HPDE6-E6E7 (cell line): ENCODE measurements around the gene P3H1.
A peak's percentile ranks its signal among the peaks of the same experiment; 100 is the strongest.

Experiments used
- DNase-seq: peaks from one replicate; pipeline ENCODE4 v3.0.0; 2011; ENCODE audit warnings: missing footprints; ENCODE audit errors: extremely low spot score

Gene P3H1

GRCh38 chr1:42745851-42746250, 21.0 kb downstream of the P3H1 start:
- DNase-seq = no peak

DNA sequence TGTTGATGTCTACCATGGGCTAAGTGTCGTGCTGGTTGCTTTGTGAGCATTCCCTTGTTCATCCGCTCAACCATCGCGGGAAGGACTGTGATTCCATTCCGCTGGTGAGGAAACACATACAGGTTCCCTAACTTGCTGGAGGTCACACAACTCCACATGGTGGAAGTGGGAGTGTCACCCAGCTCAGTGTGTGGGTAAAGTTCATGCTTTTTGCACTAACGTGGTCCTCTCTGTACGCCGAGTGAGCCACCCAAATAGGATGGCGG, 22.7 kb downstream of the P3H1 start:
- DNase-seq = no peak

DNA sequence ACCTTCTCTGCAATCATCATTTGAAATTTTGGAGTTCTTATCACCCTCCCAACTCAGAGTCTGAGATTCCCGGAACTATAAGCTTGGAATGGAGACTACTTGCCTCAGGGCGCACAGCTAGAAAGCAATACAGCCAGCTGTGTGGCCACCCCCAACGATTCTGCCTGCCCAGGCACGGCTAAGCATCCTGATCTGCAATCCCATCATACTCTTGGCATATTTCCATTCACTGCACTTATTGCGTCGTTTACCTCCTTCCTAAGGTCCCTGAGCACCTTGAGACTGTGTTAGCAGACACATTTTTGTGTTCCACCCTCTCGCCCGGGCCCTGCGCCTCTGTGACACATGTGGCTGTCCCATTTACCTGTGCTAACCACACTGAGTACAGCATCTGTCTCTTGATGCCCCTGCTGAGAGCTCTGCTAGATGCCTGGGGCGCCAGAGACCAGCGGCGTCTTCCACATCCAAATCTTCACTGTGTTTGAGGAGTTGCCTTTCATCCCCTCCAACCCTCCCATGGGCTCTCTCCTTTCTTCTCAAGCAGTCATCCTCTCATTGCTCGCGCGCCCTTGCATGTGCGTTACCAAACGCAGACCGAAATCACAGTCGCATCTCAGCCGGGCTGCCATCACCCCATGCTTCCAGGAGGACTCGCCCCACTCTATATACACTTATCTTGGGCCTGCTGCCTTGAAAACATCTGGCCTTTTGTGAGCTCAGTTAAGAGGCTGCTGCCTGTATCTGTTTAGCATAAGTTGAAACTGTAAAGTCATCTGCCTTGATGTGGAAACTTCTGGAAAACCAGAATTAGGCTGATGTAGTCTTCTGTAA, 23.3 kb downstream of the P3H1 start:
- peak; percentile 86 for DNase-seq

- no peak for DNase-seq
Measured at GRCh38 chr1:42742617-42743316, 24.1 kb downstream of the P3H1 start.

DNA sequence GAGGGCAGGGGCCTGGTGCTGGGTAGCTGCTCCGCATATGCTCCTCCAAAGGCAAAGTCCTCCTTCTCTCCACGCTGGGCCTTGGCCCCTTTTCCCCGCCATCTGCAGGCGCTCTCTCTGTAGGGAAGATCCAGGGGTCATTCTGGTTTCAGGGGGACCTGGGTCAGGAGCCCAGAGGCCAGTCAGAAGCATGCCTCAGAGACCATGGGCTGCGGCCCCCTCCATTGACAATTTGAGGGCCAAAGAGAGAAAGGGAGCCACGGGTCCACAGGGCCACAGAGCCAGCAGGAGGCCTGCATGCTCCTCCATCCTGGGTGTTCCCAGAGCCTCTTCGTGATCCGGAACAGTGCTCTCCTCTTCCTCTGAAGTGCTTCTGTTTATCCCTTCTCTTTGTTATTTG, 24.7 kb downstream of the P3H1 start:
- no peak for DNase-seq

GRCh38 chr1:42741706-42742105, 25.1 kb downstream of the P3H1 start:
- no peak for DNase-seq

DNA sequence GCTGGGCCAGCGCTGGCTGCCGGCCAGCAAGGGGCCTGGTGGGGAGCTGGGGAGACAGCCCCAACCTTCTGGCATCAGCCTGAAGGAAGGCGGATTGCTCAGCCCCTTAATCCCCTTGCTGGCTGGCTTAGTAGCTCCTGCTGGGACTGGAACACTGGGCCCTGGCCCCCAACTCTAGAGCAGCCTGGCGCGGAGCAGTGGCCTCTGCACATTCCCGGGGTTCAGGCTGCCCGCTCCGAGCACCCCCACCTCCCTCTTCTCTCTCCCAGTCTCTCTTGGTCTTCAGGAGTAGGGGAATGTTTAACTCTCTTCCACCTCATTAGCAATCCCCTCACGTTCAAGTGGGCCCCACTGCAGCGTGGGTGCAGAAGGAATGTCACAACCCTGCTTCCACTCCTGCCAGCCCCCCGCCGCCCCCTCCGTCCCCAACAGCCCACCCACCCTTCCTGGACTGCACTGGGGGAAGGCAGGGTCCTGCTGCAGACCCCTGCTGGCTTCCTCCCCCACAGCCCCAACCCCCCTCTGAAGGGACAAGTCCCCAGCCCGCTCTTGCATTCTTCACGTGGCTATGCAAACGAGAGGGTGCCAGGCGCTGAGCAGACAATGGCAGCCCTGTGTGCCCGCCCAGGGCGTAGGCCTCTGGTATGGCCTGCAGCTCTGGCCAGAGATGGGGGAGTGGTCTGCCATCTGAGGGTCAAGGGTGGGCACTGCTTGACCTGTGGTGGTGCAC, 25.8 kb downstream of the P3H1 start:
- DNase-seq = no peak

- DNase-seq = no peak
Measured at GRCh38 chr1:42739753-42740700, 26.8 kb downstream of the P3H1 start, which contains the start of gene CLDN19. Gene CLDN19 (minus strand): TSS chr1:42740236. CDS start chr1:42740063, 173 bp downstream.

- no peak for DNase-seq
Measured at GRCh38 chr1:42738678-42739226, 28.1 kb downstream of the P3H1 start.

- DNase-seq = no peak
Measured at GRCh38 chr1:42737986-42738677, 28.7 kb downstream of the P3H1 start.

GRCh38 chr1:42737257-42737656, 29.6 kb downstream of the P3H1 start:
- no peak for DNase-seq

- no peak for DNase-seq
Measured at GRCh38 chr1:42736571-42737200, 30.1 kb downstream of the P3H1 start.

DNA sequence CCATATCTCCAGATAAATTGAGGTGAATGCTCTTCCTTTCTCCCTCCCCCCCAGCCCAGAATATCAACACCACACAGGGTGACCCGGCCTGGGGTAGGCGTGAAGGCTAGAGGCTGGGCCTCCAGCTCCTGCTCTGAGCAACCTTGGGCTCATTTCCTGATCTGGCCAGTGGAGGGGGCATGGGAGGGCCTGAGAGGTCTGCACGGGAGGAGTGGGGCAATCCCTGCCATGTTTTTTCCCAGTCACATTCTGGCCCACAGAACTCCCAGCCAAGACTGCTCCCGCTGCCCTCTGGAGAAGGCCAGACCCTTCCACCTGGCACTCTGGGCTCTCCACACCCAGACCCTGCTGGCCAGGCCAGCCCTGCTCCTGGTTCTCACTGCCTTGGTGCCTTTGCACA, 30.7 kb downstream of the P3H1 start:
- peak; percentile 54 for DNase-seq

GRCh38 chr1:42735477-42736105, 31.2 kb downstream of the P3H1 start:
- DNase-seq = peak; percentile 36

DNA sequence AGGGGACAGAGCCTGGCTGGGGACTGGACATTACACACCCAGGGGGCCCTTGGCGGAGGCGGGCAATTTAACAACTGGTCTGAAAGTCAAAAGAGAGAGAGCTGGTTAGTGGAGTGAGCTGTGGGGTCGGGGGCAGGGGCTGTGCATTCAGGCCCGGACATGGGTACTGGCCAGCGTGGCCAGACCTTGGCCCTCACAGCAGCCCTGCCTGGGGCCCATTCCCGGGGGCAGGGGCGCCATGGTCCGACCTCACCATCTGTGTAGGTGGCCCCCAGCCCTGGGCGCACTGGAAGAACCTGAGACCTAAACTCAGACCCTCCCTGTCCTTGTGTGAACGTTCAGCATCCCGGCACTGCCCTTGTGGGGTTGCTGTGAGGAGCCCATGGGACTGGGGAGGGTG, 31.8 kb downstream of the P3H1 start:
- no peak for DNase-seq

- DNase-seq = no peak
Measured at GRCh38 chr1:42734201-42735035, 32.4 kb downstream of the P3H1 start.

- no peak for DNase-seq
Measured at GRCh38 chr1:42733415-42734200, 33.2 kb downstream of the P3H1 start.

DNA sequence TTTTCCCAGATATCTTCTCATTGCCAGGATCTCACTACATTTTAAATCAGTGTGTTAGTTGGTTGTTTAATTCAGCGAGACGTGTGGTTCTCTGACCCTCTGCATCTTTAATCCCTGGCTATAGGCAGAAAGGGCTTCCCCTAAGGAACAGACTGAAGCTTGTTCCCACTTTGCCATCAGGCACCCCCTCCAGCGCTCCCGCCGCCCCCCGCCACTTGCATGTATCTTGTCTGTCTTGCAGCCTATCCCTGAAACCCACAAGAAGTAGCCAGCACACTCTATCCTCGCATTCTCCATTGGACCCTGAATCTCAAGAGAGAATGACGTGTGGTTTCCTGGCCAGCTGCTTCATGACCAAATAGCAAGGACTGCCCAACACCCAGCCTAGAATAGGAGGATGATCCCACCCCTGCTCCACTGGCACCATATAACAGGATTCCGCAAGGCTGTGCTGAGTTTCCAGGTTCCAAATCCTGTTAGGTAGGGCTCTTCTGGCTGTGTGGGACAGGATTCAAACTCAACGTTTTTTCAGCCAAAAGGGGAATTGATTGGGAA, 34.6 kb downstream of the P3H1 start:
- no peak for DNase-seq
